Erythroblast (primary cell): ENCODE results near the gene RPL13.

Source experiments
- GATA1 ChIP-seq: IDR thresholded peaks from 2 replicates; pipeline ENCODE4 v1.6.1; 2011; ENCODE audit warnings: low read depth, mild to moderate bottlenecking, control low read depth, low read length, moderate library complexity
- POLR2A ChIP-seq: IDR thresholded peaks from 2 replicates; pipeline ENCODE4 v1.6.1; 2011; ENCODE audit warnings: mild to moderate bottlenecking, low read length

- TF ChIP-seq POLR2A: no peak
- TF ChIP-seq GATA1: no peak
These were observed 7.6 kb upstream of the RPL13 start for GRCh38 chr16:89552913-89553312.
